Liver (tissue), 9 donors: Measurements from ENCODE around the gene SIM2. TPM values are rescaled to one million over a fixed set of nuclear protein-coding genes. Genes with fewer than 3 reads are reported as not detected.

Experiments used
- DNase-seq: peaks from one replicate; pipeline ENCODE4 v3.0.0-alpha.2; 2017; ENCODE audit warnings: low spot score
- H3K27ac ChIP-seq, 2 donors: one replicate each; pipeline ENCODE4 v1.7.0; 2013; ENCODE audit warnings: inconsistent platforms in 2 of 2, low read length in 2 of 2, control low read depth in 1 of 2, low read depth in 1 of 2, mild to moderate bottlenecking in 1 of 2
- H3K27me3 ChIP-seq, 4 donors: one replicate each; pipeline versions ENCODE4 v1.6.1 to v1.7.0; 2013; ENCODE audit warnings: low read length in 3 of 4, inconsistent platforms in 1 of 4, mild to moderate bottlenecking in 1 of 4, moderate library complexity in 1 of 4; ENCODE audit not compliant: control insufficient read depth in 4 of 4, insufficient read depth in 4 of 4
- H3K36me3 ChIP-seq, 4 donors: one replicate each; pipeline versions ENCODE4 v1.6.1 to v1.7.0; 2013; ENCODE audit warnings: low read length in 3 of 4, mild to moderate bottlenecking in 3 of 4, low read depth in 1 of 4, moderate library complexity in 1 of 4; ENCODE audit not compliant: control insufficient read depth in 4 of 4, insufficient read depth in 3 of 4
- H3K4me1 ChIP-seq, 4 donors: one replicate each; pipeline versions ENCODE4 v1.6.1 to v1.7.0; 2013; ENCODE audit warnings: low read length in 3 of 4, mild to moderate bottlenecking in 3 of 4, moderate library complexity in 1 of 4; ENCODE audit not compliant: control insufficient read depth in 4 of 4, insufficient read depth in 4 of 4
- H3K4me3 ChIP-seq, 3 donors: one replicate each; pipeline versions ENCODE4 v1.6.1 to v1.7.0; 2013; ENCODE audit warnings: low read length in 3 of 3, control low read depth in 1 of 3, low read depth in 1 of 3, mild to moderate bottlenecking in 1 of 3
- H3K9ac ChIP-seq, 2 donors: one replicate each; pipeline ENCODE4 v1.7.0; 2013; ENCODE audit warnings: low read length in 2 of 2, mild to moderate bottlenecking in 2 of 2, moderate library complexity in 2 of 2, control low read depth in 1 of 2, low read depth in 1 of 2
- H3K9me3 ChIP-seq, 4 donors: one replicate each; pipeline versions ENCODE4 v1.6.1 to v1.7.0; 2013; ENCODE audit warnings: low read length in 3 of 4; ENCODE audit not compliant: control insufficient read depth in 4 of 4
- ATF3 ChIP-seq: IDR thresholded peaks from 2 replicates; pipeline ENCODE4 v1.6.1; 2016; ENCODE audit warnings: antibody characterized with exemption
- CTCF ChIP-seq: fragments of 150-350 bp; IDR thresholded peaks from 2 replicates; pipeline ENCODE4 v1.5.1; 2017; ENCODE audit warnings: improper control_type of control experiment, low read depth, low read length; ENCODE audit not compliant: missing input control
- EGR1 ChIP-seq, 2 donors: IDR thresholded peaks; 2 replicates each; pipeline ENCODE4 v1.6.1; 2016 to 2018; ENCODE audit warnings: antibody characterized with exemption in 2 of 2, low read depth in 2 of 2
- FOXA1 ChIP-seq: IDR thresholded peaks from 2 replicates; pipeline ENCODE4 v1.6.1; 2016; ENCODE audit warnings: antibody characterized with exemption
- FOXA2 ChIP-seq: IDR thresholded peaks from 2 replicates; pipeline ENCODE4 v1.6.1; 2016; ENCODE audit warnings: antibody characterized with exemption
- GABPA ChIP-seq, 2 donors: IDR thresholded peaks in 1 of 2; conservative IDR thresholded peaks in 1 of 2; 2 replicates each; pipeline ENCODE4 v1.6.1; 2016; ENCODE audit warnings: antibody characterized with exemption in 2 of 2, mild to moderate bottlenecking in 1 of 2, moderate library complexity in 1 of 2
- HNF4G ChIP-seq: IDR thresholded peaks from 2 replicates; pipeline ENCODE4 v1.6.1; 2016; ENCODE audit warnings: antibody characterized with exemption
- JUND ChIP-seq, 2 donors: IDR thresholded peaks; 2 replicates each; pipeline ENCODE4 v1.6.1; 2016; ENCODE audit warnings: antibody characterized with exemption in 2 of 2
- MAX ChIP-seq: IDR thresholded peaks from 2 replicates; pipeline ENCODE4 v1.6.1; 2016; ENCODE audit warnings: antibody characterized with exemption
- NR2F2 ChIP-seq: IDR thresholded peaks from 2 replicates; pipeline ENCODE4 v1.6.1; 2016; ENCODE audit warnings: antibody characterized with exemption
- RAD21 ChIP-seq, 2 donors: IDR thresholded peaks; 2 replicates each; pipeline ENCODE4 v1.6.1; 2016; ENCODE audit warnings: antibody characterized with exemption in 2 of 2, mild to moderate bottlenecking in 2 of 2
- REST ChIP-seq: IDR thresholded peaks from 2 replicates; pipeline ENCODE4 v1.6.1; 2016; ENCODE audit warnings: antibody characterized with exemption, mild to moderate bottlenecking
- RXRA ChIP-seq, 2 donors: IDR thresholded peaks; 2 replicates each; pipeline ENCODE4 v1.6.1; 2017 to 2018; ENCODE audit warnings: antibody characterized with exemption in 2 of 2, mild to moderate bottlenecking in 1 of 2
- SP1 ChIP-seq: IDR thresholded peaks from 2 replicates; pipeline ENCODE4 v1.6.1; 2018; ENCODE audit warnings: antibody characterized with exemption, mild to moderate bottlenecking
- TAF1 ChIP-seq: conservative IDR thresholded peaks from 2 replicates; pipeline ENCODE4 v1.6.1; 2016; ENCODE audit warnings: antibody characterized with exemption, mild to moderate bottlenecking
- YY1 ChIP-seq: IDR thresholded peaks from 2 replicates; pipeline ENCODE4 v1.6.1; 2016; ENCODE audit warnings: antibody characterized with exemption, mild to moderate bottlenecking
- ZBTB33 ChIP-seq: IDR thresholded peaks from 2 replicates; pipeline ENCODE4 v1.6.1; 2016; ENCODE audit warnings: antibody characterized with exemption
- WGBS: extraction: QIAGEN DNeasy Blood & Tissue Kit; methylation state at CpG from one replicate; pipeline ENCODE4 v1.1.7; 2013; 5-methylcytosine and 5-hydroxymethylcytosine counted together
- polyA plus RNA-seq, 2 donors: library from polyadenylated mRNA; stranded (reverse) in 1 of 2; unstranded in 1 of 2; fragments of 200-250 nt in 1 of 2; fragments of >200 nt in 1 of 2; fragmentation: Nextera tagmentation in 1 of 2; extraction: Ambion mirVana in 1 of 2; gene quantifications; one replicate each; pipeline versions ENCODE4 v1.2.1 to v1.2.3, GENCODE V29; 2013 to 2015
- total RNA-seq, 2 donors: library from RNA; depleted of rRNA; stranded (reverse); fragments of >200 nt; gene quantifications; one replicate each; pipeline ENCODE4 v1.2.3, GENCODE V29; 2014
- donor health status: healthy.
- donor health status: healthy.
- donor health status: healthy.
- donor health status: healthy.
- donor health status: healthy.

The SIM2 gene
- total and polyA plus RNA-seq, 4 donors = 0.19 TPM; not detected in 3

- WGBS = 89% methylated on average over 21 of the region's 21 CpGs
Measured at GRCh38 chr21:36791695-36792470, 93.0 kb downstream of the SIM2 start.

More at GRCh38 chr21:36791695-36792470, 93.0 kb downstream of the SIM2 start:
- H3K27ac ChIP-seq = no peak overlapping the region
- no peak for DNase-seq
- no peaks in the 10 kb centered on the region for H3K27me3 ChIP-seq
- H3K9me3 ChIP-seq = no peaks in the 10 kb centered on the region
- no peaks in the 10 kb centered on the region for H3K36me3 ChIP-seq
- no peaks in the 10 kb centered on the region for H3K4me1 ChIP-seq
- no peak for TF ChIP-seq EGR1 (IDR thresholded peaks at IDR 0.05; ENCODE audit: low read depth in 2 of 2)
- no peak for TF ChIP-seq ATF3
- TF ChIP-seq RXRA (IDR thresholded peaks at IDR 0.05) = no peak
- no peak for TF ChIP-seq YY1
- TF ChIP-seq FOXA2 = no peak
- no peak for TF ChIP-seq REST
- TF ChIP-seq SP1 = no peak
- TF ChIP-seq MAX = no peak
- no peak for TF ChIP-seq RAD21 (IDR thresholded peaks at IDR 0.05)
- no peak for TF ChIP-seq JUND (IDR thresholded peaks at IDR 0.05)
- no peak for TF ChIP-seq ZBTB33
- TF ChIP-seq FOXA1 = no peak
- no peak for TF ChIP-seq CTCF
- no peak for TF ChIP-seq NR2F2
- no peak for TF ChIP-seq GABPA (IDR thresholded peaks at IDR 0.05 in 1 of 2, conservative IDR thresholded peaks at IDR 0.05 in 1 of 2)
- no peak for TF ChIP-seq TAF1
- TF ChIP-seq HNF4G = no peak
- no peak overlapping the region for H3K4me3 ChIP-seq
- no peak overlapping the region for H3K9ac ChIP-seq
